HCT116 (cell line): ENCODE measurements around the gene CFAP61. TPM values are rescaled to one million over a fixed set of nuclear protein-coding genes. Genes with fewer than 3 reads are reported as not detected.

Experiments used
- ATAC-seq: fragments of 200-7000 bp; cut with Tn5 transposase; 2 replicates; pipeline ENCODE4 v1.9.1; 2020; ENCODE audit warnings: mild to moderate bottlenecking, moderate library complexity
- BruUV-seq: library from RNA; stranded (reverse); fragments of 400-500 nt; replicated peaks from 2 replicates; lab custom pipeline; 2021; lab: Mats Ljungman, UMichigan
- CTCF ChIA-PET: fragments of 300-600 bp; sonication (Branson Sonifier 250); formaldehyde crosslinking; loops from one replicate; lab custom pipeline; 2021; ENCODE audit warnings: antibody characterized with exemption; lab: Charles Lee
- POLR2A ChIA-PET: fragments of 300-600, 350-600 bp; sonication (Branson Sonifier 250); formaldehyde crosslinking; loops from one replicate; lab custom pipeline; 2021; ENCODE audit warnings: antibody characterized with exemption; lab: Charles Lee
- RAD21 ChIA-PET, 2 experiments: fragments of 300-600 bp; sonication (Branson Sonifier 250); formaldehyde crosslinking; loops; one replicate each; lab custom pipeline; 2023; ENCODE audit warnings: low total read pairs in 2 of 2; ENCODE audit not compliant: uncharacterized antibody in 2 of 2, unreplicated experiment in 2 of 2, low non-redundant PET in 1 of 2; lab: Charles Lee
- DNase-seq: peaks from one replicate; pipeline ENCODE4 v3.0.0-alpha.2; 2010; ENCODE audit warnings: low read depth, low spot score
- H2AFZ ChIP-seq: fragments of 200-600 bp; shearing (Covaris generic), sonication (generic); 2 replicates; pipeline ENCODE4 v1.6.1; 2017; ENCODE audit warnings: low read depth, mixed run types, mixed read lengths, antibody characterized with exemption, low read length; ENCODE audit not compliant: poor library complexity, severe bottlenecking
- H3K27ac ChIP-seq: 2 replicates; pipeline ENCODE4 v1.5.1; 2012; ENCODE audit warnings: low read depth, low read length
- H3K27me3 ChIP-seq: fragments of 200-600 bp; sonication (generic); 2 replicates; pipeline ENCODE4 v1.6.1; 2016; ENCODE audit warnings: mixed run types, low read length, mixed read lengths; ENCODE audit not compliant: insufficient read depth
- H3K36me3 ChIP-seq, 2 experiments: fragments of 200-500 bp in 1 of 2; fragments of 200-600 bp in 1 of 2; sonication (Bioruptor generic) in 1 of 2; sonication (generic) in 1 of 2; 2 replicates each; pipeline versions ENCODE4 v1.5.1 to v1.6.1; 2014 to 2016; ENCODE audit warnings: low read length in 2 of 2, inconsistent platforms in 1 of 2, mixed read lengths in 1 of 2, mixed run types in 1 of 2; ENCODE audit not compliant: insufficient read depth in 2 of 2, control insufficient read depth in 1 of 2
- H3K4me1 ChIP-seq, 2 experiments: fragments of 200-600 bp in 1 of 2; sonication (generic) in 1 of 2; 2 replicates each; pipeline versions ENCODE4 v1.5.1 to v1.6.1; 2012 to 2017; ENCODE audit warnings: low read length in 2 of 2, inconsistent platforms in 1 of 2, mild to moderate bottlenecking in 1 of 2, mixed read lengths in 1 of 2, mixed run types in 1 of 2, moderate library complexity in 1 of 2; ENCODE audit not compliant: insufficient read depth in 2 of 2, control insufficient read depth in 1 of 2
- H3K4me2 ChIP-seq: fragments of 200-600 bp; sonication (generic); 2 replicates; pipeline ENCODE4 v1.6.1; 2017; ENCODE audit warnings: mixed run types, low read length, mixed read lengths
- H3K4me3 ChIP-seq, 2 experiments: fragments of 200-600 bp in 1 of 2; sonication (generic) in 1 of 2; replicated peaks in 1 of 2; 2 replicates each; pipeline ENCODE4 v1.5.1; 2011 to 2016; ENCODE audit warnings: low read length in 2 of 2, control low read depth in 1 of 2, low read depth in 1 of 2, mild to moderate bottlenecking in 1 of 2, mixed read lengths in 1 of 2, mixed run types in 1 of 2
- H3K79me2 ChIP-seq: fragments of 200-600 bp; sonication (generic); 2 replicates; pipeline ENCODE4 v1.6.1; 2017; ENCODE audit warnings: mild to moderate bottlenecking, mixed run types, low read length, moderate library complexity, mixed read lengths; ENCODE audit not compliant: insufficient read depth
- H3K9ac ChIP-seq: fragments of 200-600 bp; sonication (generic); 2 replicates; pipeline ENCODE4 v1.6.1; 2016; ENCODE audit warnings: low read length, mixed read lengths
- H3K9me2 ChIP-seq: fragments of 200-600 bp; sonication (generic), shearing (Covaris generic); 2 replicates; pipeline ENCODE4 v1.6.1; 2017; ENCODE audit warnings: mixed run types, mild to moderate bottlenecking, moderate library complexity; ENCODE audit not compliant: insufficient read depth
- H3K9me3 ChIP-seq, 2 experiments: fragments of 200-500 bp in 1 of 2; fragments of 200-600 bp in 1 of 2; sonication (Bioruptor generic) in 1 of 2; sonication (generic) in 1 of 2; 2 replicates each; pipeline ENCODE4 v1.6.1; 2014 to 2017; ENCODE audit warnings: low read length in 2 of 2, mixed read lengths in 2 of 2, inconsistent platforms in 1 of 2, low read depth in 1 of 2, mild to moderate bottlenecking in 1 of 2, mixed run types in 1 of 2, moderate library complexity in 1 of 2; ENCODE audit not compliant: control insufficient read depth in 1 of 2, insufficient read depth in 1 of 2
- H4K20me1 ChIP-seq: fragments of 200-600 bp; sonication (generic), shearing (Covaris generic); 2 replicates; pipeline ENCODE4 v1.6.1; 2017; ENCODE audit warnings: mixed run types, mild to moderate bottlenecking, moderate library complexity; ENCODE audit not compliant: insufficient read depth
- CBX3 ChIP-seq: IDR thresholded peaks from 2 replicates; pipeline ENCODE4 v1.6.1; 2012; ENCODE audit warnings: low read depth
- EGR1 ChIP-seq: IDR thresholded peaks from 2 replicates; pipeline ENCODE4 v1.6.1; 2012; ENCODE audit warnings: low read depth
- ELF1 ChIP-seq: IDR thresholded peaks from 2 replicates; pipeline ENCODE4 v1.6.1; 2012; ENCODE audit warnings: low read depth, borderline replicate concordance
- FOSL1 ChIP-seq: IDR thresholded peaks from 2 replicates; pipeline ENCODE4 v1.6.1; 2012; ENCODE audit warnings: low read depth
- JUND ChIP-seq: IDR thresholded peaks from 2 replicates; pipeline ENCODE4 v1.6.1; 2012
- POLR2AphosphoS5 ChIP-seq: IDR thresholded peaks from 2 replicates; pipeline ENCODE4 v1.6.1; 2011; ENCODE audit warnings: mild to moderate bottlenecking, low read depth, low read length, moderate library complexity
- REST ChIP-seq: IDR thresholded peaks from 2 replicates; pipeline ENCODE4 v1.6.1; 2012; ENCODE audit warnings: low read depth
- SP1 ChIP-seq: IDR thresholded peaks from 2 replicates; pipeline ENCODE4 v1.6.1; 2012; ENCODE audit warnings: low read depth
- YY1 ChIP-seq: IDR thresholded peaks from 2 replicates; pipeline ENCODE4 v1.6.1; 2011; ENCODE audit warnings: low read length, low read depth, moderate library complexity, mild to moderate bottlenecking; ENCODE audit not compliant: insufficient replicate concordance; ENCODE audit errors: extremely low read depth
- ZFX ChIP-seq: fragments of 450-650 bp; IDR thresholded peaks from 2 replicates; pipeline ENCODE4 v1.6.1; 2017
- intact Hi-C: fragments of 100-400 bp; cut with micrococcal nuclease; formaldehyde crosslinking; loops from 2 replicates; pipeline ENCODE4 v1.10.0; 2022
- total RNA-seq: library from RNA; stranded (reverse); gene quantifications from one replicate; pipeline ENCODE4 v1.2.1, GENCODE V29; 2021; ENCODE audit not compliant: unreplicated experiment
- TF ChIP-seq, protein P1 (sequence below), 3 experiments: fragments of 200-600 bp in 1 of 3; sonication (generic) in 1 of 3; IDR thresholded peaks in 2 of 3; conservative IDR thresholded peaks in 1 of 3; 2 replicates each; pipeline ENCODE4 v1.5.1; 2012 to 2017; ENCODE audit warnings: low read depth in 2 of 3, low read length in 2 of 3, antibody characterized with exemption in 1 of 3, borderline replicate concordance in 1 of 3, control low read depth in 1 of 3, mild to moderate bottlenecking in 1 of 3, mixed read lengths in 1 of 3, mixed run types in 1 of 3, moderate library complexity in 1 of 3; ENCODE audit not compliant: insufficient read depth in 1 of 3
- TF ChIP-seq, protein P2 (sequence below): IDR thresholded peaks from 2 replicates; pipeline ENCODE4 v1.6.1; 2012

CFAP61 gene
- total RNA-seq, 1 experiment from 2014 or later: 1.7 TPM

DNA sequence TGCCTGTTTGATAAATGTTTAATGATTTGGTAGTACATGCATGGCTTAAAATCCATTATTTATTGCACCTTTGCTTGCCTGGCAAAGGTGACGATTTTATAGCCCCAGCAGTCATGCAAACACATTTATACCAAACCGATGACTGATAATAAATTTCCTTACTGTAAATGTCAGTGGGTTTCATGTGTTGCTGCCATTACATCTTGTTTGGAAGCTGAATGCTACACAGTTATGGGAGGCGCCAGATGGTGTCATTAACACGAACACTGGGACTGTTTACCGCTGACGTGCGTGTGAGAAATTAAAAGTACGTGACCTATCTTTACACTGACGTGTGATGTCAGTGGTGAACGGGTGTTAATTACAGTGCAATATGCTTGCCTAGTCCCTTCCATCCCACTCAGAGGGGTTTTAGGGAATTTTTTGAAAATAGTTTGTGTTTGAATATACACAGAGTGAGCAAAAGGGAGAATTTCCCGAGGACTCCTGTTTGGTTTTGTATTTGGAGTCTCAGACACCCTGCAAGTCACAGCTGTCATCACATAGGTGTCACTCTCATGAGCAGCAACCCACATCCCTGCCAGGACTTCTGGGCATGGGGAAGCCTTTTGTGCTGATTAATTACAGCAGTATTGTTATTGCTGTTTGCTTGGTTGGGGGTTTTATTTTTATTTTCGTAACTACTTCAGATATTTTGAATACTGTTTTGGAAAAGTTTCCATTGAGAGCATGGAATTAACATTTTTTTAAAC, 163.8 kb downstream of the CFAP61 start (continued):
- TF ChIP-seq, protein P1, sequence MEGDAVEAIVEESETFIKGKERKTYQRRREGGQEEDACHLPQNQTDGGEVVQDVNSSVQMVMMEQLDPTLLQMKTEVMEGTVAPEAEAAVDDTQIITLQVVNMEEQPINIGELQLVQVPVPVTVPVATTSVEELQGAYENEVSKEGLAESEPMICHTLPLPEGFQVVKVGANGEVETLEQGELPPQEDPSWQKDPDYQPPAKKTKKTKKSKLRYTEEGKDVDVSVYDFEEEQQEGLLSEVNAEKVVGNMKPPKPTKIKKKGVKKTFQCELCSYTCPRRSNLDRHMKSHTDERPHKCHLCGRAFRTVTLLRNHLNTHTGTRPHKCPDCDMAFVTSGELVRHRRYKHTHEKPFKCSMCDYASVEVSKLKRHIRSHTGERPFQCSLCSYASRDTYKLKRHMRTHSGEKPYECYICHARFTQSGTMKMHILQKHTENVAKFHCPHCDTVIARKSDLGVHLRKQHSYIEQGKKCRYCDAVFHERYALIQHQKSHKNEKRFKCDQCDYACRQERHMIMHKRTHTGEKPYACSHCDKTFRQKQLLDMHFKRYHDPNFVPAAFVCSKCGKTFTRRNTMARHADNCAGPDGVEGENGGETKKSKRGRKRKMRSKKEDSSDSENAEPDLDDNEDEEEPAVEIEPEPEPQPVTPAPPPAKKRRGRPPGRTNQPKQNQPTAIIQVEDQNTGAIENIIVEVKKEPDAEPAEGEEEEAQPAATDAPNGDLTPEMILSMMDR (IDR thresholded peaks at IDR 0.05 in 2 of 3, conservative IDR thresholded peaks at IDR 0.05 in 1 of 3; ENCODE audit: borderline replicate concordance in 1 of 3, insufficient read depth in 1 of 3, low read depth in 2 of 3, low read length in 2 of 3): no peak
- TF ChIP-seq ZFX (no peak), CBX3 (no peak)

GRCh38 chr20:20216941-20217340, 164.6 kb downstream of the CFAP61 start:
- CTCF ChIA-PET: no interaction called here
- RAD21 ChIA-PET: no interaction called here
- Histone ChIP-seq H3K27ac (no peak overlapping the region), H3K4me1 (no peaks in the 10 kb centered on the region), H3K4me2 (no peak overlapping the region), H3K9me2 (no peaks in the 10 kb centered on the region), H3K9ac (no peak overlapping the region), H3K79me2 (no peaks in the 10 kb centered on the region), H2AFZ (no peak overlapping the region), H4K20me1 (no peaks in the 10 kb centered on the region), H3K27me3 (peaks cover 22% of the 10 kb centered on the region), H3K36me3 (no peaks in the 10 kb centered on the region), H3K9me3 (no peaks in the 10 kb centered on the region), H3K4me3 (no peak overlapping the region)
- intact Hi-C loops: no loop called here
- ATAC-seq (no peak), DNase-seq (no peak)
- TF ChIP-seq REST (no peak), YY1 (no peak), ELF1 (no peak), EGR1 (no peak), SP1 (no peak), CBX3 (no peak), JUND (no peak), POLR2AphosphoS5 (no peak), FOSL1 (no peak)
- TF ChIP-seq, protein P1 (IDR thresholded peaks at IDR 0.05 in 2 of 3, conservative IDR thresholded peaks at IDR 0.05 in 1 of 3; ENCODE audit: borderline replicate concordance in 1 of 3, insufficient read depth in 1 of 3, low read depth in 2 of 3, low read length in 2 of 3): no peak
- TF ChIP-seq, protein P2, sequence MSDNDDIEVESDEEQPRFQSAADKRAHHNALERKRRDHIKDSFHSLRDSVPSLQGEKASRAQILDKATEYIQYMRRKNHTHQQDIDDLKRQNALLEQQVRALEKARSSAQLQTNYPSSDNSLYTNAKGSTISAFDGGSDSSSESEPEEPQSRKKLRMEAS: no peak
- no TSS peak for BruUV-seq
- POLR2A ChIA-PET: no interaction called here
